GM21360 (cell line): Measurements from ENCODE around the gene OAS3.
"Not testable (repeated sequence)": the region's sequence is repeated elsewhere in the genome, so short reads cannot be mapped to it uniquely, and the experiment has no call there.

Source experiments
- ATAC-seq: cut with Tn5 transposase; IDR thresholded peaks from one replicate; pipeline ENCODE4 v1.9.1; 2021; ENCODE audit warnings: mild to moderate bottlenecking, moderate library complexity; ENCODE audit not compliant: unreplicated experiment

The OAS3 gene, protein sequence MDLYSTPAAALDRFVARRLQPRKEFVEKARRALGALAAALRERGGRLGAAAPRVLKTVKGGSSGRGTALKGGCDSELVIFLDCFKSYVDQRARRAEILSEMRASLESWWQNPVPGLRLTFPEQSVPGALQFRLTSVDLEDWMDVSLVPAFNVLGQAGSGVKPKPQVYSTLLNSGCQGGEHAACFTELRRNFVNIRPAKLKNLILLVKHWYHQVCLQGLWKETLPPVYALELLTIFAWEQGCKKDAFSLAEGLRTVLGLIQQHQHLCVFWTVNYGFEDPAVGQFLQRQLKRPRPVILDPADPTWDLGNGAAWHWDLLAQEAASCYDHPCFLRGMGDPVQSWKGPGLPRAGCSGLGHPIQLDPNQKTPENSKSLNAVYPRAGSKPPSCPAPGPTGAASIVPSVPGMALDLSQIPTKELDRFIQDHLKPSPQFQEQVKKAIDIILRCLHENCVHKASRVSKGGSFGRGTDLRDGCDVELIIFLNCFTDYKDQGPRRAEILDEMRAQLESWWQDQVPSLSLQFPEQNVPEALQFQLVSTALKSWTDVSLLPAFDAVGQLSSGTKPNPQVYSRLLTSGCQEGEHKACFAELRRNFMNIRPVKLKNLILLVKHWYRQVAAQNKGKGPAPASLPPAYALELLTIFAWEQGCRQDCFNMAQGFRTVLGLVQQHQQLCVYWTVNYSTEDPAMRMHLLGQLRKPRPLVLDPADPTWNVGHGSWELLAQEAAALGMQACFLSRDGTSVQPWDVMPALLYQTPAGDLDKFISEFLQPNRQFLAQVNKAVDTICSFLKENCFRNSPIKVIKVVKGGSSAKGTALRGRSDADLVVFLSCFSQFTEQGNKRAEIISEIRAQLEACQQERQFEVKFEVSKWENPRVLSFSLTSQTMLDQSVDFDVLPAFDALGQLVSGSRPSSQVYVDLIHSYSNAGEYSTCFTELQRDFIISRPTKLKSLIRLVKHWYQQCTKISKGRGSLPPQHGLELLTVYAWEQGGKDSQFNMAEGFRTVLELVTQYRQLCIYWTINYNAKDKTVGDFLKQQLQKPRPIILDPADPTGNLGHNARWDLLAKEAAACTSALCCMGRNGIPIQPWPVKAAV

GRCh38 chr12:112937741-112938719, at the start of gene OAS3:
Gene OAS3, plus strand, starts transcription at chr12:112938474. Its CDS starts 57 bp downstream, at chr12:112938531.
- ATAC-seq, result no peak

DNA sequence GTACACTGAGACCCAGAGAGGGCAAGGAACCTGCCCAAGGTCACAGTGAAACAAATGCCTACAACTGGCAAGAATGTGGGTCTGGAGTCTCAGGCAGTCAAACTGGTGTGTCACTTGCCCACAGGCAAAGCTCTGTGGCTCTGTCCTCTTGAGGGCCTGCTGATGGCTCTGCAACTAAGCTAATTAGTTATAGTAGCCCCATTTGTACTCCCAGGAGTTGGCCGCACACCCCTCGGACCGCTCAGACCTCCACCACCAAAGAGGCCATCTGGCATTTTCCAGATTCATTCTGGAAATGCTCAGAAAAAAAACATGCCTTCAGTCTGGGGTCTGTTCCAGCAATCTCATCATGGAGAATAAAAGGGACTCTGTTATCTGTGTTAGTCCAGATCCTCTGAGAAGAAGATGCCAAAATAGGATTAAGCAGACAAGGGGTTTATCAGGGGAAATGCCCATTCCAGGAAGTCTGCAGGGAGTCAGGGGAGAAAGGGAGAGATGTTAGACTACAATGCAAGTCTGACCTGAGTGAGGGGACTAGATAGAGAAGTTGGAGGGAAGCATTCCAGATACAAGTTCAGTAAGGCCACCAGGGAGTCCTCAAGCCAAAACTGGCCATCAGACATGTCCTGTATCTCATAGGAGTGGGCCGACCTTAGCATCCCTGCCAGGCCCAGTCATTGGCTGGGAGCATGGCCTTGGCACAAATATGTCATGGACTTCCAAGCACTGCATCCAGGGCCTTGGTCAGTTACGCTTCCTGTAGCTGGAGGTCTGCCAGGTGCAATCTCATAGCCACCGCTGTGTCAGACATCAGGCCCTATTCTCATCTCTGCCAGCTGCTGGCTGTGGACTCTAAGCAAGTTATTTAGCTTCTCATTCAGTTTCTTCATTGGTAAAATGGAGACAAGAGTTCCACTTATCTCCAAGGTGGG, 46.9 kb upstream of the OAS3 start:
- no peak for ATAC-seq

GRCh38 chr12:112892856-112893255, 45.4 kb upstream of the OAS3 start:
- no peak for ATAC-seq

DNA sequence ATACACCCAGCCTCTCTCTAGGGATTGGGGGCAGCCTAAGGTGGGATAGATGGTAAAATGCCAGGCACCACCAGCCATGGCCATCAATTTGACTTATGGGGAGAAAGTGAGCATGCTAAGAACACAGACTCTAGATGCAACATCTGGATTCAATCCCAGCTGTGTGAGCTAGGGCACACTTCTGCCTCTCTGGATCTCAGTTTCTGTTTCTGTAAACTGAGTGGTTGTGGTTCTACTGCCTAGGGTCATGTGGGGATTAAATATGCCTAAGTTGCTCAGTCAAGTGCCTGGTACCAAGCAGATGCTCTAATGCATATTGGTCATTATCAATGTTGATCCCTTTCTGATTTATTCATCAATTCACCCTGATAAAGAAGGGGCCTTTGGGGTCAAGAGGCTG, 44.1 kb upstream of the OAS3 start:
- ATAC-seq, result no peak

GRCh38 chr12:112898380-112898779, 39.9 kb upstream of the OAS3 start:
- ATAC-seq, result no peak

- no peak for ATAC-seq
Observed at GRCh38 chr12:112900298-112901145, 37.8 kb upstream of the OAS3 start.

- no peak for ATAC-seq
Observed at GRCh38 chr12:112901271-112901670, 37.0 kb upstream of the OAS3 start.

DNA sequence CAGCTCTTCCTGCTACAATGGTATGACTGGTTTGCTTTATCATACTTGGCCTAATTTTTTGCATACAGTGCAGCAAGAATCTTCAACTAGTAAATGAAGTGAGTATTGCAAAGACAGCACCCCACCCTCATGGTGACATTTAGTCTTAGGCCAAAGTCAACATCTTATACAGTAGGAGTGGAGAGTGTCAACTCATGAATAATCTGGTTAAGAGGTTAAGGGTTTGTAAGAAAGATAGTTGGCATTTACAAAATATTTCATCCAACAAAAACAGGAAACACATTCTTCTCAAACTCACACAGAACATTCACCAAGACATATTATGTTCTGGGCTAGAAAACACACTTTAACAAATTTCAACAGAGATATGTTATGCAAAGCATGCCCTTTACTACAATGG, 33.7 kb upstream of the OAS3 start:
- no peak for ATAC-seq

DNA sequence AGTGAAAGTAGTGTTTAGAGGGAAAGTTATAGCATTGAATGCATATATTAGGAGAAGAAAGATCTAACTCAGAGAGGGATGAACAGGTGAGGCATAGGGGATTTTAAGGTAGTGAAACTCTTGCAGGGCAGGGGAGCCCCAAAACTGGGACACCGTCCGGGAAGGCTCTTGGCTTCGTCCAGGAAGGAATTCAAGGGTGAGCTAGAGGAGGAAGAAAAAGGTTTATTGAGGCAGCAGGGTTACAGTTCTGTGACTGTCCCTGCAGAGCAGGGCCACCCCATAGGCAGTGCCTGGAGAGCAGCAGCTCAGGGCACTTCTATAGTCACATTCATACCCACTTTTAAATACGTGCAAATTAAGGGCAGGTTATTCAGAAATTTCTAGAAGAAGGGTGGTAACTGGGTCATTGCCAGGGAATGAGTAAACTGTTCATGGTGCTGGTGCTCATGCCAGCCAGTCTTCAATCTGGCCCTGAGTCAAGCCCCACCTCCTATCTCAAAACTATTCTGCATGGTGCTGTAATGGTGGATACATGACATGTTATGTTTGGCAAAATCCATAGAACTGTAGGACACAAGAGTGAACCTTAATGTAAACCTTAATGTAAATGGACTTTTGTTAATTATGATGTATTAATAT, 32.7 kb upstream of the OAS3 start:
- no peak for ATAC-seq

DNA sequence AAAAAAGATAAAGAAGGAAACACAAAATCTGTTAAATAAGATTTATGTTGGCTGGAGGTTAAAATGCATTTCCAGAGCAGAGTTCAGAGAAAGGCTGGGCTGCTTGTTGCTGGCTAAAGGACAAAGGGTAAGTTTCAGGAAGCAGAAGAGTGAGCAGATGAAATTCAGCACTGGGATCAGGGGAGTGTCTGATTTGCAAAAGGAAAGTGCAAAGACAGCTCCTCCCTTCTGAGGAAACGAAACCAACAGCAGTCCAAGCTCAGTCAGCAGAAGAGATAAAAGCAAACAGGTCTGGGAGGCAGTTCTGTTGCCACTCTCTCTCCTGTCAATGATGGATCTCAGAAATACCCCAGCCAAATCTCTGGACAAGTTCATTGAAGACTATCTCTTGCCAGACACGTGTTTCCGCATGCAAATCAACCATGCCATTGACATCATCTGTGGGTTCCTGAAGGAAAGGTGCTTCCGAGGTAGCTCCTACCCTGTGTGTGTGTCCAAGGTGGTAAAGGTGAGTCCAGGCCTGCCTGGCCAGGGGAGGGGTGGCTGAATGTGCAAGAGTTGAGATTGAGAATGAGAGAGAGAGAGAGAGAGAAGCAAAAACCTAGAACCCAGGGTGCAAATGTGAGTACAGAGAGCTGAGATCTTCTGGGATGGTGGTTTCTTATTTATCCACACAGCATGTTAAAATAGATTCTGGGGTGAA, 31.4 kb upstream of the OAS3 start, which contains the start of gene OAS1:
Gene OAS1, plus strand, starts transcription at position 251 of the 703 bp plus-strand sequence. Its CDS starts 78 bp downstream, at position 329.
- ATAC-seq, result peak; percentile 58

DNA sequence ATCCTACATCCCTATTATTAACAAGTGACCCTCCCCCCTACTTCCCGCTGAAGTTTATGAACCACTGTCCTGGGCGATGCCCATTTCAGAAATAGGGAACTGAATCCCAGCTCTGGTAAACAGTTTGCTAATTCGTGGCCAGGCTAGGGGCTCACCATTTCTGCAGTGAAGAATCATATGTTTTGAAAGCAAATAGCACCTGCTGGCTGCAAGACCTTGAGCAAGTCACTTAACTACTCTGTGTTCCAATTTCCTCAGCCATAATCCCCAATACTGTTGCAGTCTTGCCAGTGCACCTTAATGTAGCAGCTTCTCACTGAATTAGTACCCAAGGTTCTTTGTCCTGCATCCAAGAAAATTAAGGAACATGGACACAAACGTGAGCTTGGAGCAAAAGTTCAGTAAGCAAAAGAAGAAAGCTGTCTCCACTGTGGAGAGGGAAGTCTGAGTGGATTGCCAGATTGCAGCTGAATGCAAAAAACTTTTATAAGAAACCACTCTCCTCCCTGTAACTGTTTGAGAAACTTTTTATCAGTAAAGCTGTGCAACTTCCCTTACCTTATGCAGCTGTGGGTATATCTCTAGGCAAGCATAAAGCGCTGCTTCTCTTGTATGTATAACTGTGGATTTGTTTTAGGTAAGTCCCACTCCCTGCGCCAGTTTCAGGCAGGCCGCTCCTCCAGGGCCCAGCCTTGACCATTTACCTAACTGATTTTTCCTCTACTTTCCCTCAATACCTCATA, 30.7 kb upstream of the OAS3 start:
- peak; percentile 41 for ATAC-seq

- no peak for ATAC-seq
Observed at GRCh38 chr12:112908548-112908947, 29.7 kb upstream of the OAS3 start.

DNA sequence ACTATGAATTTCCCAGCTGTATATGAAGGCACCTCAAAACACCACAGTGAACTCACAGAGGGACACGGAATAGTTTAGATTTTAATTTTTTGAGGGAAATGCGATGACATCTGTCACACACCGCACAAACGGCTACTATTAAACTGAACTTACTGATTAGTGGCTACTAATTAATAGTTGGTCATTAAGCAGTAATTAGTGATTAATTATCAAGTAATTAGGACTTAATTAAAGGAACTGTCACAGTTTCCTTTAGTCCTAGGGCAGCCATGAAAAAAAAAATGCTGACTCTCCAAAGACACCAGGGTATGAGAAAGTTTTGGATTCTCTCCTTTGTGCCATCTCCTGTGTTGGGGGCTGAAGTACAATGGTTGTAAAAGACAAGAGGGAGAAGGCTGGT, 28.6 kb upstream of the OAS3 start:
- ATAC-seq, result no peak

DNA sequence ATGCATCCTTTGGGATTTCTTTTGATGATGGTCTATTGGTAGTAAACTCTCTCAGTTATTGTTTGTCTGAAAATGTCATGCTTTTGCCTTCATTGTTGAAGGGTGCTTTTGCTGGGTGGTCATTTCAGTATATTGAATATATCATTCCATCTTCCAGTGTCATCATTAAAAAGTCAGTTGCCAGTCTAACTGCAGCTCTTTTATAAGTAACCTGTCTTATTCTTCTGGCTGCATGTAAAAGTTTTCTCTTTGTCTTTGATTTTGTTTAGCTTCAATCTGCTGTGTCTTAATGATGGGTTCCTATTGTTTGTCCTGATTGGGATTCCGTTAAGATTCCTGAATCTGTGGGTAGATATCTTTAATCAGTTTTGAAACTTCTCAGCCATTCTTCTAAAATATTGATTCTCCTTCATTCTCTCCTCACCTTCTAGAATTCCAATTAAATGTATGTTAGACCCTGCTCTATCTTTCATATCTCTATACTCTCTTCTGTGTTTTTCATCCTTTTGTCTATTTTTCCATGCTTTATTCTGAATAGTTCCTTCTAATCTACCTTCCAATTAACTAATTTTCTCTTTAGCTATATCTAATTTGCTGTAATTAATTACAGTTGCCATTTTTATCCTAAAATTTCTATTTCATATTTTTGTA, 25.1 kb upstream of the OAS3 start:
- no peak for ATAC-seq

GRCh38 chr12:112913888-112914287, 24.4 kb upstream of the OAS3 start:
- not testable (repeated sequence) for ATAC-seq

GRCh38 chr12:112916270-112916669, 22.0 kb upstream of the OAS3 start:
- no peak for ATAC-seq
